ENCODE data around the gene ERCC6L2. TPM values are rescaled to one million over a fixed set of nuclear protein-coding genes. Genes with fewer than 3 reads are reported as not detected.
A peak's percentile ranks its signal among the peaks of the same experiment; 100 is the strongest.

Gene ERCC6L2
- polyA plus RNA-seq, 1 of the 3 experiments (the other 2 are of a cell fraction), result 10.0 TPM

- TF ChIP-seq USF1 (IDR thresholded peaks at IDR 0.05; ENCODE audit: borderline replicate concordance, low read depth) (no peak), PBX3 (IDR thresholded peaks at IDR 0.05) (no peak), RAD21 (IDR thresholded peaks at IDR 0.05; ENCODE audit: low read length) (peak; percentile 32), POLR2AphosphoS5 (IDR thresholded peaks at IDR 0.05; ENCODE audit: low read depth, low read length) (peak; percentile 71), GATA2 (CRISPR knock-in tag; IDR thresholded peaks at IDR 0.05) (peak; percentile 29; the same call in 1 of the 2 replicates), FOXJ3 (CRISPR knock-in tag; IDR thresholded peaks at IDR 0.05) (no peak; the same call in 1 of the 2 replicates), TAF1 (IDR thresholded peaks at IDR 0.05; ENCODE audit: borderline replicate concordance, low read depth, low read length) (peak; percentile 93), GABPA (IDR thresholded peaks at IDR 0.05; ENCODE audit: low read depth) (peak; percentile 93), IRF3 (IDR thresholded peaks at IDR 0.05; ENCODE audit: low read depth, low read length) (no peak)
Measured at GRCh38 chr9:95875305-95876137, at the start of gene ERCC6L2 (continued).

- WGBS (ENCODE audit: low lambda C conversion rate), result 83% methylated on average over 8 of the region's 8 CpGs
Measured at GRCh38 chr9:95826183-95826838, 49.2 kb upstream of the ERCC6L2 start.

GRCh38 chr9:95830768-95831167 lies 44.7 kb upstream of the ERCC6L2 start:
- POLR2A ChIA-PET, result no interaction called here
- H3F3A ChIP-seq (replicated peaks; ENCODE audit: insufficient read depth), result no peaks in the 10 kb centered on the region
- no peak overlapping the region for H3K4me3 ChIP-seq (ENCODE audit: low read depth in 2 of 2, low read length in 1 of 2)
- no peak overlapping the region for H3K4me2 ChIP-seq
- H3K79me2 ChIP-seq (ENCODE audit: insufficient read depth), result no peaks in the 10 kb centered on the region
- WGBS (ENCODE audit: low lambda C conversion rate), result 89% methylated on average over 3 of the region's 3 CpGs
- H3K27me3 ChIP-seq (ENCODE audit: insufficient read depth), result no peaks in the 10 kb centered on the region
- H3K4me1 ChIP-seq (ENCODE audit: control insufficient read depth in 1 of 2, insufficient read depth in 2 of 2, low read depth in 1 of 2, low read length in 1 of 2), result no peaks in the 10 kb centered on the region; a peak in 1 of 4 replicates
- CTCF ChIA-PET, result no interaction called here
- H2AFZ ChIP-seq (ENCODE audit: low read depth), result no peak overlapping the region
- no peaks in the 10 kb centered on the region for H3K9me2 ChIP-seq
- H4K20me1 ChIP-seq (ENCODE audit: insufficient read depth), result no peaks in the 10 kb centered on the region
- no peak overlapping the region for H3K9ac ChIP-seq
- DNase-seq, result no peak
- no peaks in the 10 kb centered on the region for H3K36me3 ChIP-seq (replicated peaks in 1 of 2; ENCODE audit: control insufficient read depth in 1 of 2, insufficient read depth in 2 of 2, low read length in 1 of 2)
- no peaks in the 10 kb centered on the region for H3K9me3 ChIP-seq
- H3K27ac ChIP-seq (ENCODE audit: low read depth in 2 of 2, low read length in 1 of 2), result no peak overlapping the region
- TF ChIP-seq MAX (IDR thresholded peaks at IDR 0.05; ENCODE audit: low read depth) (no peak), RAD21 (IDR thresholded peaks at IDR 0.05; ENCODE audit: low read length) (no peak), RFX5 (IDR thresholded peaks at IDR 0.05; ENCODE audit: low read length) (no peak), FOXM1 (IDR thresholded peaks at IDR 0.05; ENCODE audit: low read depth) (no peak), MXI1 (IDR thresholded peaks at IDR 0.05; ENCODE audit: low read depth, low read length) (no peak), EP300 (IDR thresholded peaks at IDR 0.05; ENCODE audit: borderline replicate concordance in 1 of 2, low read depth in 1 of 2, low read length in 1 of 2) (no peak), IRF3 (IDR thresholded peaks at IDR 0.05; ENCODE audit: low read depth, low read length) (no peak), RXRA (IDR thresholded peaks at IDR 0.05; ENCODE audit: borderline replicate concordance, low read depth) (no peak), ZBTB33 (IDR thresholded peaks at IDR 0.05; ENCODE audit: borderline replicate concordance, low read depth) (no peak), SMC3 (IDR thresholded peaks at IDR 0.05; ENCODE audit: low read depth, low read length) (no peak)

More at GRCh38 chr9:95826183-95826838, 49.2 kb upstream of the ERCC6L2 start:
- no peak for TF ChIP-seq TEAD4 (IDR thresholded peaks at IDR 0.05; ENCODE audit: borderline replicate concordance, insufficient read depth)
- H3K4me1 ChIP-seq (ENCODE audit: control insufficient read depth in 1 of 2, insufficient read depth in 2 of 2, low read depth in 1 of 2, low read length in 1 of 2), result no peaks in the 10 kb centered on the region; a peak in 1 of 4 replicates
- no peak overlapping the region for H2AFZ ChIP-seq (ENCODE audit: low read depth)
- DNase-seq, result no peak
- no peak overlapping the region for H3K27ac ChIP-seq (ENCODE audit: low read depth in 2 of 2, low read length in 1 of 2)
- H3K9me2 ChIP-seq, result no peaks in the 10 kb centered on the region
- H3K4me2 ChIP-seq, result no peak overlapping the region
- no peaks in the 10 kb centered on the region for H3K79me2 ChIP-seq (ENCODE audit: insufficient read depth)
- POLR2A ChIA-PET, result no interaction called here
- no peak overlapping the region for H3K9ac ChIP-seq
- no peak overlapping the region for H3K4me3 ChIP-seq (ENCODE audit: low read depth in 2 of 2, low read length in 1 of 2)
- CTCF ChIA-PET, result no interaction called here
- H3F3A ChIP-seq (replicated peaks; ENCODE audit: insufficient read depth), result no peaks in the 10 kb centered on the region
- no peaks in the 10 kb centered on the region for H3K9me3 ChIP-seq
- H3K36me3 ChIP-seq (replicated peaks in 1 of 2; ENCODE audit: control insufficient read depth in 1 of 2, insufficient read depth in 2 of 2, low read length in 1 of 2), result no peaks in the 10 kb centered on the region
- no peaks in the 10 kb centered on the region for H4K20me1 ChIP-seq (ENCODE audit: insufficient read depth)
- no peaks in the 10 kb centered on the region for H3K27me3 ChIP-seq (ENCODE audit: insufficient read depth)

Measured in SK-N-SH (cell line).